ENCODE results near the gene FADS3.

- TF ChIP-seq POLR2A (IDR thresholded peaks at IDR 0.05; ENCODE audit: low read length) (no peak), GATA1 (IDR thresholded peaks at IDR 0.05; ENCODE audit: low read depth, low read length) (no peak)
These were observed 57.4 kb downstream of the FADS3 start for GRCh38 chr11:61833926-61834277.

Measured in erythroblast (primary cell).